Smooth muscle cell (in vitro differentiated cells): ENCODE results near the gene WDCP. TPM values are rescaled to one million over a fixed set of nuclear protein-coding genes. Genes with fewer than 3 reads are reported as not detected.

Source experiments
- DNase-seq: peaks from one replicate; lab custom pipeline; 2025; ENCODE audit not compliant: unreplicated experiment; lab: John Stamatoyannopoulos, UW
- H2AFZ ChIP-seq: fragments of 200-600 bp; sonication (generic); 2 replicates; pipeline ENCODE4 v1.6.0; 2016; ENCODE audit warnings: antibody characterized with exemption, low read depth, mild to moderate bottlenecking
- H3F3A ChIP-seq: fragments of 200-600 bp; sonication (generic); 2 replicates; pipeline ENCODE4 v1.6.0; 2017; ENCODE audit warnings: antibody characterized with exemption, low read depth
- H3K27ac ChIP-seq: fragments of 200-600 bp; sonication (generic); 2 replicates; pipeline ENCODE4 v1.5.1; 2016; ENCODE audit warnings: low read depth, mild to moderate bottlenecking
- H3K27me3 ChIP-seq: fragments of 200-600 bp; sonication (generic); 2 replicates; pipeline ENCODE4 v1.6.1; 2016; ENCODE audit warnings: low read depth, mild to moderate bottlenecking
- H3K36me3 ChIP-seq: fragments of 200-600 bp; sonication (generic); 2 replicates; pipeline ENCODE4 v1.5.1; 2016; ENCODE audit warnings: low read depth
- H3K4me1 ChIP-seq: fragments of 200-600 bp; sonication (generic); 2 replicates; pipeline ENCODE4 v1.5.1; 2016; ENCODE audit warnings: low read depth
- H3K4me2 ChIP-seq: fragments of 200-600 bp; sonication (generic); 2 replicates; pipeline ENCODE4 v1.6.0; 2016; ENCODE audit warnings: mild to moderate bottlenecking
- H3K4me3 ChIP-seq: fragments of 200-600 bp; sonication (generic); 2 replicates; pipeline ENCODE4 v1.5.1; 2016; ENCODE audit warnings: mild to moderate bottlenecking
- H3K79me2 ChIP-seq: fragments of 200-600 bp; sonication (generic); 2 replicates; pipeline ENCODE4 v1.6.0; 2016; ENCODE audit warnings: low read depth, mild to moderate bottlenecking
- H3K9ac ChIP-seq: fragments of 200-600 bp; sonication (generic); 2 replicates; pipeline ENCODE4 v1.6.0; 2016; ENCODE audit warnings: low read depth
- H3K9me3 ChIP-seq: fragments of 200-600 bp; sonication (generic); replicated peaks from 2 replicates; pipeline ENCODE4 v1.5.1; 2016; ENCODE audit warnings: low read depth
- H4K20me1 ChIP-seq: fragments of 200-600 bp; sonication (generic); 2 replicates; pipeline ENCODE4 v1.6.0; 2016; ENCODE audit warnings: low read depth
- WGBS: methylation state at CpG from one replicate; pipeline ENCODE4 v1.1.7; 2016; ENCODE audit warnings: low lambda C conversion rate; 5-methylcytosine and 5-hydroxymethylcytosine counted together
- polyA plus RNA-seq: library from polyadenylated mRNA; unstranded; fragments of >200 nt; fragmentation: Nextera tagmentation; extraction: Ambion mirVana; gene quantifications from 2 replicates; pipeline ENCODE4 v1.2.1, GENCODE V29; 2016
- total RNA-seq: library from RNA; depleted of rRNA; stranded (reverse); fragments of >200 nt; gene quantifications from 2 replicates; pipeline ENCODE4 v1.2.3, GENCODE V29; 2014
- TF ChIP-seq, protein P1 (sequence below): fragments of 200-600 bp; sonication (generic); IDR thresholded peaks from 2 replicates; pipeline ENCODE4 v1.5.1; 2017; ENCODE audit warnings: borderline replicate concordance, mild to moderate bottlenecking, antibody characterized with exemption; ENCODE audit not compliant: insufficient read depth, poor library complexity, severe bottlenecking

WDCP gene
- total and polyA plus RNA-seq, 2 experiments from 2014 or later: 3.1 to 7.7 TPM

DNA sequence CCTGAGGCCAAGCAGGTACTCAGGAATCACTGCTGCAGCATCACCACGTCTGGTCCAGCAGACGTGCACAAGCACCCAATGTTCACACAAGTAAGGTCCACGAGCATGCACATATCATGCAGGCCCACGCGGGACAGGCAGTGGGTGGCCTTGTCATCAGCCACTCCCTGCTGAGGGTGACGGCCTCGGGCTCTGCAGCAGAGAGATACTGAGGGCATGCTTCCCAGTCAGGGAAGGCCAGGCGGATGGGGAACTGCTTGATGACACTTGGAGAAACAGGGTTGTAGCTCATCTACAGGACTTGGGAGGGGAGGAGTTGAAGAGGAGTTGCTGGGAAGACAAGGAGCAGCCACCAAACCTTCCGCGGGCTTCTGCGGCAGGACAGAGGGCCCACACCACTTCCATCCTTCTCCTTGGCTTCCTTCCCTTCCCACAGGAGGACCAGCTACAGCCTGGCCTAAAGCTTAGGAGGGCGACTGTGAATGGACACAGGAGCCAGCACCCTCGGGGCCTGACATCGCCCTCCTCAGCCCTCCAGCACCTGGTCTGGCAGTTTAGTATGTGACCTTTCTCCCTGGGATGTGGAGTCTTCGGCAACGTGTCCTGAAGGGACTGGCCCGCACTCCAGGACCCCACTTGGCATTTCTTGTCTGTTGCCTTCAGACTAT, 22.1 kb downstream of the WDCP start:
- Histone ChIP-seq H3K4me1 (peaks cover 5% of the 10 kb centered on the region), H4K20me1 (no peaks in the 10 kb centered on the region), H3K9me3 (no peaks in the 10 kb centered on the region), H3K9ac (no peak overlapping the region), H3K4me2 (no peak overlapping the region), H3K27ac (no peak overlapping the region), H2AFZ (no peak overlapping the region), H3K36me3 (no peaks in the 10 kb centered on the region), H3K4me3 (no peak overlapping the region), H3K27me3 (no peaks in the 10 kb centered on the region), H3K79me2 (no peaks in the 10 kb centered on the region), H3F3A (no peaks in the 10 kb centered on the region)
- 95% methylated on average over 17 of the region's 17 CpGs for WGBS
- no peak for DNase-seq
- TF ChIP-seq, protein P1, sequence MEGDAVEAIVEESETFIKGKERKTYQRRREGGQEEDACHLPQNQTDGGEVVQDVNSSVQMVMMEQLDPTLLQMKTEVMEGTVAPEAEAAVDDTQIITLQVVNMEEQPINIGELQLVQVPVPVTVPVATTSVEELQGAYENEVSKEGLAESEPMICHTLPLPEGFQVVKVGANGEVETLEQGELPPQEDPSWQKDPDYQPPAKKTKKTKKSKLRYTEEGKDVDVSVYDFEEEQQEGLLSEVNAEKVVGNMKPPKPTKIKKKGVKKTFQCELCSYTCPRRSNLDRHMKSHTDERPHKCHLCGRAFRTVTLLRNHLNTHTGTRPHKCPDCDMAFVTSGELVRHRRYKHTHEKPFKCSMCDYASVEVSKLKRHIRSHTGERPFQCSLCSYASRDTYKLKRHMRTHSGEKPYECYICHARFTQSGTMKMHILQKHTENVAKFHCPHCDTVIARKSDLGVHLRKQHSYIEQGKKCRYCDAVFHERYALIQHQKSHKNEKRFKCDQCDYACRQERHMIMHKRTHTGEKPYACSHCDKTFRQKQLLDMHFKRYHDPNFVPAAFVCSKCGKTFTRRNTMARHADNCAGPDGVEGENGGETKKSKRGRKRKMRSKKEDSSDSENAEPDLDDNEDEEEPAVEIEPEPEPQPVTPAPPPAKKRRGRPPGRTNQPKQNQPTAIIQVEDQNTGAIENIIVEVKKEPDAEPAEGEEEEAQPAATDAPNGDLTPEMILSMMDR: no peak

GRCh38 chr2:24024018-24024417, 23.2 kb downstream of the WDCP start:
- no peak overlapping the region for H3K4me2 ChIP-seq
- no peaks in the 10 kb centered on the region for H3K27me3 ChIP-seq
- WGBS: 66% methylated on average over 12 of the region's 12 CpGs
- DNase-seq: no peak
- H3K79me2 ChIP-seq: no peaks in the 10 kb centered on the region
- no peak overlapping the region for H2AFZ ChIP-seq
- H3K9ac ChIP-seq: no peak overlapping the region
- peaks cover 5% of the 10 kb centered on the region for H3K4me1 ChIP-seq
- TF ChIP-seq, protein P1: no peak
- no peaks in the 10 kb centered on the region for H4K20me1 ChIP-seq
- H3K27ac ChIP-seq: no peak overlapping the region
- no peaks in the 10 kb centered on the region for H3K36me3 ChIP-seq
- H3K9me3 ChIP-seq: no peaks in the 10 kb centered on the region
- no peak overlapping the region for H3K4me3 ChIP-seq
- H3F3A ChIP-seq: no peaks in the 10 kb centered on the region

DNA sequence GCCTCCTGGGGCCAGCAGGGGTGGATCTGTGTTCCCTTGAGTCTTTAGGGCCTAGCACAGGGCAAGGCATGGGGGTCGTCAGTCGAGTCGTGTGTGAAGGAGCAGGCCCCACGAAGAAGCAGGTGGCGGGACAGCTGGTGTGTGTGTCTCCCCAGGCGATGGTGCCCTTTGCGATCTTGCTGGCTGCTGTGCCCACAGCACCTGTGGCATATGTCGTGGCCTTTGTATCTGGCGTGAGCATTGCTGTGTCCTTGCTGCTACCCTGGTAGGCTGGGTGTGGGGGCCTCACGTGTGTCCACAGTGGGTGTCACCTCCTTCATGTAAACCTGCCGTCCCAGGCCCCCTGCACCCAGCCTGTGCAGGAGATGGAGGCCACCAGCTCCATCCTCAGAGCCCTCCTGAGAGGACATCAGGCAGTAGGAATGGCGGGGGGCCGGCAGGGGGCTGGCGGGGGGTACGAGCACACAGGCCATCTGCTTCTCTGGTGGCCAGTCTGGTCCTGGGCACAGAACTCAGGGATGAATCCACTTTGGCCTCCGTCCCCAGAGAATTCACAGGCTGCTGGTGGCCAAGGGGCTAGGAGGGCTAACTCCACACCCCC, 24.1 kb downstream of the WDCP start:
- Histone ChIP-seq H3K9me3 (no peaks in the 10 kb centered on the region), H3K4me2 (no peak overlapping the region), H4K20me1 (no peaks in the 10 kb centered on the region), H3K27me3 (no peaks in the 10 kb centered on the region), H3K4me1 (peaks cover 5% of the 10 kb centered on the region), H3K79me2 (no peaks in the 10 kb centered on the region), H2AFZ (no peak overlapping the region), H3F3A (no peaks in the 10 kb centered on the region), H3K27ac (no peak overlapping the region), H3K4me3 (no peak overlapping the region), H3K9ac (no peak overlapping the region), H3K36me3 (no peaks in the 10 kb centered on the region)
- TF ChIP-seq, protein P1: no peak
- 86% methylated on average over 11 of the region's 16 CpGs for WGBS
- DNase-seq: no peak
